HG02798 (cell line): Measurements from ENCODE around the gene PRDM16.

Experiments
- ATAC-seq: cut with Tn5 transposase; IDR thresholded peaks from one replicate; pipeline ENCODE4 v1.9.1; 2021; ENCODE audit warnings: mild to moderate bottlenecking; ENCODE audit not compliant: unreplicated experiment, poor library complexity

The PRDM16 gene

GRCh38 chr1:3455670-3456448 lies 386.9 kb downstream of the PRDM16 start:
- ATAC-seq: no peak

- no peak for ATAC-seq
Observed at GRCh38 chr1:3456449-3456963, 387.5 kb downstream of the PRDM16 start.

DNA sequence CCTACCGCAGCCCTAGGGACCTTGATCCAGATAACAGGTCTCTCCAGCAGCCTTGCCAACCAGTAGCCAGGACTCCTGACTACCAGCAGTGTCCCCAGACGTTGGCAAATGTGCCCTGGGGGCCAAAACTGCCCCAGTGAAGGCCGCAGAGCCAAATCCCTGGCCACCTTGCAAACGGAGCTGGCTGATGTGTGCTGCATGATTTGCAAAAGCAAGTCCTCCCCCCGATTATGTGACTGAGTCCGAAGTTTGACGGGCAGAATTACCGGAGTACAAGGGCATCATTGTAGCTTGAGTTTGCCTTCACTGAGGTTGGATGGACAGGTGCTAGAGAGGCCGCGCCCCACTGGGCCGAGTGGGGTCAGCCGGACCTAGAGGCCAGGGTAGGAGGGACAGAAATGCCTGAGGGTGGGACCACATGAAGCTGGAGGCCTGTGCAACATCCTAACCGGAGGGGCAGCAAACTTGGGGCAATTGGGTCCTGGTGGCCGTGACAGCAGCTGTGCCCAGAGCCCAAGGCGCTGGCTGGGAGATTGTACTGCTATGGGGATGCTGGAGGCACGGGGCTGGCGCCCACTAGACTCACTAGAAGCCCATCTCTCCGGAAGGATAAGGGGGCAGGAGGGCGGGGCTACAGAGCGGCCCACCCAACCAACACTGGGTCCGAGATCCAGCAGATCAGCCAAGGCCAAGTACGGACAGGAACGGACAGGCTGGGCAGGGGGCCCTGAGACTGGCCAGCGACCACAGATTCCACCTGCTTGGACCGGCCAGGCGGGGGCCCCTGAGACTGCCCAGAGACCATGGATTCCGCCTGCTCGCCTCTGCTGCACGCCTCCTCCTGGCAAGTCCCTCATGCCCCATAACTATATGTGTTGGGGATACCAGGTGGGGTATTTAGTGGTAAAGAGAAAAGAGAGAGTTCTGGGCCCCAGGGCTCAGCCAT lies 388.2 kb downstream of the PRDM16 start:
- ATAC-seq: no peak

DNA sequence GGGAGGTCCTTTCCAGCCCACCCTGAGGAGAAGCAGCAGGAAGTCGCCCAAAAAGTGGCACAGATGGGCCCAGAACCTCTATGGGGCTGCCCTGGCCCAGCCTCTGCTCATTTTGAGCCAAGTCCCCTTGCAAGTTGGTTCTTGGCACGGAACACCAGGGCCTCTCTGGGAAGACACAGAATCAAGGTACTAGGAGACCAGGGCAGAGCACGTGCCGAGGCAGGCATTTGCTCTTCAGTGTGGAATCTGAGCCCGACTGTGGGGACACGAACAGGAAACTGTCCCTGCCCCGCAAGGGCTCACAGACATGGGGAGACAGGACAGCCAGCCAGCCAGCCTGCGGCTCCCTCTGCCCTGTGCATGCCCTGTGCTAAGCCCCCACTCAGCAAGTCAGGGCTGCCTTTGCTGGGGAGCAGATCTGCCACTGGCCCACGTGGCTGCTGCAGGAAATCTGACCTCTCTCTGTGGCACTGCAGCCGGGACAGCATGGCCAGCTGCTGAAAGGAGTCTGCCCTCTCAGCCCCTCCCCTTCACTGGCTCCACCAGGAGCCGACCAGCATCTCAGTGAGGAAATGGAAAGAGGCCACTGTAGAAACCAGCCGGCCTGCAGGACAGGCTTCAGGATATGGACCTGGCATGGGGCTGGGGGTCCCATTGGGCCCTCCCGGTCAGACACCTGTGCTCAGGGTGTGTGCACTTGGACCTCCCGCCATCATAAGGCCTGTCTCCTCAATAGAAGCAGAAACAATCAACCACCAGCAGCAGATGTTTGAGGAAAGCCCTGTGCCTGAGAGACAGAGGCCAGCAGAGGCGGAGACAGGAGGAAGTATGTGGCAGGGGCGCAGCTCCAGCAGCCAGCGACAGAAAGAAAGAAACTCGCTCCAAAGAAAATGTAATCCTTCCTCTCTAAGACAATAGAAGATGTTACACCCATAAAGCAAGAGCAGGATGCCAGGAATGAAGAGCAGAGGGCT lies 389.2 kb downstream of the PRDM16 start:
- no peak for ATAC-seq

GRCh38 chr1:3459051-3459908 lies 390.3 kb downstream of the PRDM16 start:
- ATAC-seq: no peak

DNA sequence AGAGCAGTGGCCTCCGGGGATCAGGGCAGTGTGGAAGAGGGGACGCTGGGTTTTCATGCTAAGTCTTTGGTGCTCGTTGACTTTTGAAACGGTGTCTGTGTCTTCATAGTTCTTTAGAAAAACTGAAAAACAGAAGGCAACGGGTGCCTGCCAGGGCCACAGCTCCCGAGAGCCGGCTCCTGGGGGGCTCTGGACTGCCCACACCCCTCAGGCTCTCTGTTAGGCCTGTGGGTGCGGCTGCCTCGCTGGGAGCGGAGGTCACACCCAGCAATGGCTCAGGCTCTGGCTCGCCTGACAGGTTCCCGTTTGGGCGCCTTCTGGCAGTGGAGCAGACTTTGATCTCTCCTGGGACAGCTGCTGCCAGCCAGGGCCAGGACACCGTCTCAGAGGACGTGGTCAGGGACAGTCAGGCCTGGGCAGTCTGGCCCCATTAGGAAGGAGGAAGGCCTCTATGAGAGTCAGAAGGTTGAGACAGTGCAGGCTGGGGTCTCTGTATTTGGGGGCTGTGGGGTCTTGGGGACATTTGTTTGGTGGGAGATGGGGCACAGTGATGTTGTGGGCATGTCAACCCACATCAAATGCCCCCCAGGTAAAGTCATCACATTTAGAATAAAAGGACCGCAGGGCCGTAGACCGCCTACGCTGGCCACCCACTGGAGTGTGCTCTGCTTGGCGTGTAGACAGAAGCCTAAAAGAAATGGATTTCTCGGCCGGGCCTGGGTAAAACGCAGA lies 391.1 kb downstream of the PRDM16 start:
- no peak for ATAC-seq

DNA sequence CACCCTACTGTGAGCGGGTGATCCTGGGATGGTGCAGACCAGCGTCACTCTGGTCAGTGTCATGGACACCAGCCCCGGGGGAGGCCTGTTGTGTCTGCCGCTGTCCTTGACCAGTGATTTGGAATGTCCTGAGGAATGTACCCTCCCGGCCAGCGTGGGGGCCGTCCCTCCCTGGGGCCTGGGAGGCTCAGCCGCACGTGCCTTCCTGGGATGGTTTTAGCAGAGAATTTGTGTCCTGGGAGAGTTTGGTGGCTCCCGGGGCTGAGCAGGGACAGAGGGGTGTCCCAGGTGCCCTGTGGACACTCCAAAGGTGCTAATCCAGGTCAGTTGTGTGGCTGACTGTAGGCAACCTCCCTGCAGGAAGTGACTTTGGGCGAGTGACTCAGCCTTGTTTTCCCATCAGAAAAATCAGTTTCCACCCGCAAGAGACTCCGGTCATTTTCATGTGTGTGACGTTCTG lies 391.7 kb downstream of the PRDM16 start:
- no peak for ATAC-seq

GRCh38 chr1:3461238-3461933 lies 392.4 kb downstream of the PRDM16 start:
- ATAC-seq: no peak

DNA sequence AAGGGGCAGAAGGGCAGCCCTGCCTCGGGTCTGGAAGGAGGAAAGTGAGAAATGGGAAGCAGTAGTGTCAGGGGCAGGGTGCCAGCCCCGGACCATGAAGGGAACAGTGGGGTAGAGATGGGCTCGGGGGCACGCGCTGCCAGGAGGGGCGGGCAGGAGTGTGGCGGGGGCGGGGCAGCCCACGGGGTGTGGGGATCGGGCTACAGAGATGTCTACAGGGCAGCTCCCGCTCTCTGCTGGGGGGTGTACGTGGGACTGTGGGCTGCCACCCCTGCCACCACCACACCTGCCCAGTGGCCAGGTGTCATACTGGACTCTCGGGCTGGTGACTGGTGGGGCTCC lies 392.9 kb downstream of the PRDM16 start:
- ATAC-seq: no peak

- no peak for ATAC-seq
Observed at GRCh38 chr1:3462356-3463012, 393.5 kb downstream of the PRDM16 start.

GRCh38 chr1:3463013-3463385 lies 394.0 kb downstream of the PRDM16 start:
- no peak for ATAC-seq

- ATAC-seq: no peak
Observed at GRCh38 chr1:3463408-3463863, 394.4 kb downstream of the PRDM16 start.

DNA sequence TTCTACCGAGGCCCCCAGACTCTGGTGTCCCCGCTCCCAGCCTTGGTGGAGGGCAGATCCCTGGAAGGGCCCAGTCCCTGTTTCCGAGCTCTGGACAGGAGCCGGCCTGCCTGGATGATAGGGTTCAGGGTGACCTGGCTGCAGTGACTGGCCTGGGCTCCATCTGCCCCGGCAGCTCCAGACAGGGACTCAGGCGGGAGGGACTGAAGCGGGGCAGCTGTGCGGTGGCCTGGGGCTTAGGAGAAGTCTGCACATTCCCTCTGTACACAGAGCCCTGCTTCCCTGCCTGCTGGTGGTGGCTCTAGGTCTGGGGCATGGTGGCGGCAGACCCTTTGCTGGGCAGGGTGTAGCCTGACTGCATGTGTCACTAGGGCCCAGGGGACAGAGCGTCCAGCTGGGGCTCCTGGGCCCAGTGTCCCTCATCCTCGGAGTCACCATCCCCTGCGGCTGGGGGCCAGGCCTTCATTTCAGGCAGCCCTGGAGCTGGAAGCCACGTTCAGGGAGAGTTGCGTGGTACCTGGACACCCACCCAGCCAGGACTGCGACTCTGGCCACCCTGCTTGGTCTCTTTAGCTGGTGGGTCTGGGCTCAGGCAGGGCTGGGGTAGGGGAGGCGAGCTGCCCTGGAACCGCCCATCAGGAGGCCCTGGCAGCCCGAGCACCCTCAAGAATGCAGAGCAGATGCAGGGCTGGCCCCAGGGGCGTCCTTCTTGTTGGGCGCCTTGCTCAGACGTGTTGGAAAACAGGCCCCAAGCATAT lies 395.1 kb downstream of the PRDM16 start:
- no peak for ATAC-seq

DNA sequence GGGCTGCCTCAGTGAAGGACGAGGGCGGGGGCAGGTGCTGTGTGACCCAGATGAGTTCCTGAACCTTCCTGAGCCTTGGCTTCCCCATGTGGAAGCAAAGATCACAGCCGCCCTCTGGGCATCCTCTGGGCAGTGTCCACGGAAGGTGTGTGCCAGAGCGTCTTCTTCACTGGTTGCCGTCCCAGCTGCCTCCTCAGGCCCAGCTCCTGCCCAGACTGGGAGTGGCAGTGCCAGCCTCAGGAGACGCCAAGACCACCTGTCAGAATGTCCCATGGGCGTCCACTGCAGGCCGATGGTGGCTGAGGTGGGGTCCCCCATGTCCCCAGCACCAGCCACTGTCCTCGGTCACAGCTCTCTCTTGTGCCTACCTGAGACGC lies 395.6 kb downstream of the PRDM16 start:
- ATAC-seq: no peak

- no peak for ATAC-seq
Observed at GRCh38 chr1:3465091-3465934, 396.3 kb downstream of the PRDM16 start.

DNA sequence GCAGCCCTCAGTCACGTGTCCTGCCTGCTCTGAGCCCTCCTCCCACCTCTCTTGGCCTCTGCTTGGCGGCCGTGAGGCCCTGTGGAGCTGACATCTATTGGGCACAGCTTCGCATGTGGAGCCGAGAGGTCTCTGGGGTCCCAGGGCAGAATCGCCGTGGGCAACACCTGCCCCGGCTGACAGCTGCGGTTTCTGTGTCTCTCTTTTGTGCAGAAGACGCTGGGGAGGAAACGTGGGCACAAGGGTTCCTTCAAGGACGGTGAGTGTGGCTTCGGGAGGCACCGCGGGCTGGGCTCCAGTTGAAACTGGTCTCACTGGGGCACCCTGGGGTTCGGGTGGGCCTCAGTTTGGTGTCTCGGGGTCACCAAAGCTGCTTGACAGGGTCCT lies 396.9 kb downstream of the PRDM16 start:
- no peak for ATAC-seq
